Mucosa of gallbladder (tissue), 1 donor: ENCODE data around the gene OTULINL. TPM values are rescaled to one million over a fixed set of nuclear protein-coding genes. Genes with fewer than 3 reads are reported as not detected.

Experiments used
- DNase-seq: peaks from one replicate; pipeline ENCODE4 v3.0.0-alpha.2; 2020; ENCODE audit warnings: low spot score
- total RNA-seq: library from RNA; stranded (reverse); gene quantifications from one replicate; pipeline ENCODE4 v1.2.1, GENCODE V29; 2021
- donor health status: DM: no; HTN: no; CAD: no.

The OTULINL gene
- total RNA-seq, 1 donor from 2014 or later = 9.9 TPM

DNA sequence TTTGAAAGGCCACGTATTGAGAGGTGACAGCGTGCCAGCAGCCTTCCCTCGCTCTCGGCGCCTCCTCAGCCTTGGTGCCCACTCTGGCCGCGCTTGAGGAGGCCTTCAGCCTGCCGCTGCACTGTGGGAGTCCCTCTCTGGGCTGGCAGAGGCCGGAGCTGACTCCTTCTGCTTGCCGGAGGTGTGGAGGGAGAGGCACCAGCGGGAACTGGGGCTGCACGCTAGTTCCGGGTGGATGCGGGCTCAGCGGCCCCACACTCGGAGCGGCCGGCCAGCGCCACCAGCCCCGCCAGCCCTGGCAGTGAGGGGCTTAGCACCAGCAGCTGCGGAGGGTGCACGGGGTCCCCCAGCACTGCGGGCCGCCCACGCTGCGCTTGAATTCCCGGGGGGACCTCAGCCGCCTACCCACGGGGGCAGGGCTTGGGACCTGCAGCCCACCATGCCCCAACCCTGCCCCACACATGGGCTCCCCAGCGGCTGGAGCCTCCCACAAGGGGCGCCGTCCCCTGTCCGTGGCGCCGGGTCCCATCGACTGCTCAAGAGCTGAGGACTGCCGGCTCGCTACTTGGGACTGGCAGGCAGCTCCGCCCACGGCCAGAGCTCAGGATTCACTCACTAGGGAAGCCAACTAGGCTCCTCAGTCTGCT is 4.4 kb upstream of the OTULINL start:
- DNase-seq = no peak

DNA sequence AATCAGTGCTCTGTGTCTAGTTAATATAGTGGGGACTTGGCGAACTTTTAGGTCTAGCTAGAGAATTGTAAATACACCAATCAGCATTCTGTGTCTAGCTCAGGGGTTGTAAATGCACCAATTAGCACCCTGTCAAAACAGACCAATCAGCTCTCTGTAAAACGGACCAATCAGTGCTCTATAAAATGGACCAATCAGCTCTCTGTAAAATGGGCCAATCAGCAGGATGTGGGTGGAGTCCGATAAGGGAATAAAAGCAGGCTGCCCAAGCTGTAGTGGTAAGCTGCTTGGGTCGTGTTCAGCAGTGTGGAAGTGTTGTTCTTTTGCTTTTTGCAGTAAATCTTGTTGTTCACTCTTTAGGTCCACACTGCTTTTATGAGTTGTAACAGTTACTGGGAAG is 3.6 kb upstream of the OTULINL start:
- DNase-seq = no peak

DNA sequence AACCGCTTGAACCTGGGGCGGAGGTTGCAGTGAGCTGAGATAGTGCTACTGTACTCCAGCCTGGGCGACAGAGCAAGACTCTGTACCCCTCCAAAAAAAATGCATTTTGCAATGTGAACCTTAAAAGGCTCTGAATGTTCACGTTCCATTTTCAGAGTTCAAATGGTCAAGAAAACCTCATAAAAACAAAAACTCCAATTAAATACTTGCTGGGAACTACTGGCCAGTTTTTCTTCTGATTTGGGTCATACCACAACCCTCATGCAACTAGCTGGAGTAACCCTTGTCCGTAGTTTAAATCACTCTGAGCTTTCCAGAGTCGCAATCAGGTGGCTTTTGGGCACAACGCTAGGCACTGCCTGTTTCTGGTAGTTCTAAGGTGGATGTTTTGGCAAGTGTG is 2.3 kb upstream of the OTULINL start:
- no peak for DNase-seq

DNA sequence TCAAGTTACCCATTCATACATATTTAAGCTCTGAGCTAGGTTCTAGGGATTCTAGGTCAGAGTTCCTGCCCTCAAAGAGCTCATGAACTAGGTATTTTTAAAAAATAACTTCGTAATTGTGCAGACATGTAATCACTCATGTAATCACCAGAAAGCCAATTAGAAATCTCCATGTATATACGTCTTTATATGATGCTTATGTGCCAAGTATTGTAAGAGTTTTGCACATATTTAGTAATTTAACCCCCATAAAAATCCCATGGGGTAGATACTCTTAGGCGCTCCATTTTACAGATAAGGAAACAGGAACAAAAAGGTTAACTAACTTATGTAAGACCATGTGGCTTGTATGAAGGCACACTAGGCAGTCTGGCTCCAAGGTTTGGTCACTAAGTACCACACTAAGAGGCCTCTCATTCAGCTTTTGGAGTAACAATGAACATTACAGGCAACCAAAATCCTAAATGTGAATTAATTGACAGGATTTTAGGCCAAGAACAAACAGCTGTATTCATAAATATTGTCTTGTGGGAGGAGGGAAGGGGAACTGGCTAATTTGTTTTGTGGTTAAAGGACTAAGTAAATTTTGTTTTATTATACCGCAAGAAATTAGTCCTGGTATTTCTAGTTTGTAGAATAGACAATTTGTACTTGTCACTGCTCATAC is 1.7 kb upstream of the OTULINL start:
- DNase-seq = no peak

DNA sequence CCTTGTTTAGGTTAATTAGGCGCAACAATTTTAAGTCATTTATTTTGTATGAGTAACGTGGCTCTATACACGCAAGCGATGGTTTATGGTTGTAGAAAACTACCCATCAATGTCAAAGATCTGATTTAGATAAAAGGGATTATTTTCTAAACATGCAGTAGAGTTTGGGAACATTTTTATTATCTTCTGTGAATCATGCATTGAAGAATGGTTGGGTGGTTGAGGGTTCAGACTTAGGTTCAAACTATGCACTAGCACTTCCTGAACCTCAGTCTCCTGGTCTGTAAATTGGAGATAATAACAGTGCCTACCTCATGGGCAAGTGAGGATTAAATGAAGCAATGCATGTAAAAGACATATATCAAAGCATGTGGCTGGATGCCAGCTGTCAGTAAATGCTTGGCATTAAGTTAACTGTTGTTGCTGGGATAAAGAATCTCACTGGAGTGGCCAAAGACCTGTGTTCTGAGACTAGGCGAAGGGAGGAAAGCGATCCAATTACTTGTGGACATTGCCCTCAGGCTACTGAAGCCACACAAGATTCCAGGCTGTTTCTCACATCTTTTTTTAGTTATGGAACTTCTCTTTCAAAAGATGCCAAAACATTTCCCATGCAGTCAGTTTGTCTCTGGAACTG is 1.1 kb upstream of the OTULINL start:
- DNase-seq = no peak

DNA sequence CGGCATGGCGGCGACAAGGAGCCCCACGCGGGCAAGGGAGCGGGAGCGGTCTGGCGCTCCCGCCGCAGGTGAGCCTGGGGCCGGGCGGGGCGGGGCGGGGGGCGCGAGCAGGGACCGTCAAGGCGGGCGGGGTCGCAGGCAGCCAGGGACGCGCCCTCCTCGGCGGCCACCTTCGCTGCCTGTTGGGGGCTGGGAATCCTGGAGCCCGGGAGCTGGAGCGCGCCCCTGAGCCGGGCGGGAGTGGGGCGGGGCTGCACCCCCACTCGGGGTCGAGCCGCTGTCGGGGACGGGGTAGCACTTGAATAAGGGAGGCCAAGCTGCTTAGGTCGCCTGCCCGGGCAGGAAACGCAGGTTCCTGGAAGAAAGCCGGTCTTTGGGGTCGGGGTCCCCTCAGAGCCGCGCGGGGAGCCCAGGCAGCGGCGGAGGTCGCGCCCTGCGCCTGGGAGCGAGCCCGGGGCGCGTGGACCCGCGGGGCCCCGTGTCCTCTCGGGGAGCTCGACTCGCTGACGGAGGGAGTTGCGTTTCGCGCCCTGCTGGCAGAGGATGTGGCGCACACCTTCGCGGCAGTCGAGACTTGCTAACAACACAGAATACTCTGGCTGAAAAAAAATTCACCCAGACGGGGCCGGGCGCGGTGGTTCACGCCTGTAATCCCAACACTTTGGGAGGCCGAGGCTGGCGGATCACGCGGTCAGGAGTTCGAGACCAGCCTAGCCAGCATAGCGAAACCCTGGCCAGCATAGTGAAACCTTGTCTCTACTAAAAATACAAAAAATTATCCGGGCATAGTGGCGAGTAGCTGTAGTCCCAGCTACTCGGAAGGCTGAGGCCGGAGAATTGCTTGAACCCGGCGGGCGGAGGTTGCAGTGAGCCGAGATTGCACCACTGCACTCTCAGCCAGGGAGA is 552 bp downstream of the OTULINL start:
- DNase-seq = peak; percentile 54

DNA sequence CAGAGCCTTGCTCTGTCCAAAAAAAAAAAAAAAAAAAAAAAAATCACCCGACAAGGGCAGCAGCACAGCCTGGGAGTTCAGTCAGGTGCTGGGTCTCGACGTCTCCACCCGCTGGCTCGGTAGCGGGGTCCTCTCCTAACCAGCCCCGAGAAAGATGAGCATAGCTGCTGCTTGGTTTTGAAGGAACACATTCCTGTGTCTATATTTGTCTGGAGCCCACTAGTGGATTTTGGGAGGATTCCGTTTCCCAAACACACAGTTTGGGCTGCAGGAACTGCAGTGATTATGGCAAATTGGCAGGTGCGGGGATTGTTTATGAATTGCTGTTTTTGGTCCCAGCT is 1.2 kb downstream of the OTULINL start:
- DNase-seq = no peak

DNA sequence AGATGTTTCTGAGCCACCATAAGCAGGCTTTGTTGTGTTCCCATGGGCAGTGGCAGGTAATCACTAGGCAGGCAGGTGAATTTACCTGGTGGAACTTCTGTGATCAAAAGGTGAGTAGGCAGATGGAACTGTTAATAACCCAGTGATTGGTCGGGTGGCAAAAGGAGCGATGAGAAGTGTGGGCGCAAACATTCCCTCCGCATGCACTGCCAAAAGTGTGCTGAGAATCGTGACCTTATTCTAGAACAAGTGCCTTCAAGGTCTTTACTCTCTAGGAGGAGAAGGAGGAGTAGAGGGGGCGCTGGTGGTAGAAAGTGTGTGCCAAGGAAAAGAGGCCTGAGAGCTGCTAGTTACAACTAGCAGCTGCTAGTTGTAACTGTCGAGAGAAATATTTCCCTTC is 3.3 kb downstream of the OTULINL start:
- no peak for DNase-seq

DNA sequence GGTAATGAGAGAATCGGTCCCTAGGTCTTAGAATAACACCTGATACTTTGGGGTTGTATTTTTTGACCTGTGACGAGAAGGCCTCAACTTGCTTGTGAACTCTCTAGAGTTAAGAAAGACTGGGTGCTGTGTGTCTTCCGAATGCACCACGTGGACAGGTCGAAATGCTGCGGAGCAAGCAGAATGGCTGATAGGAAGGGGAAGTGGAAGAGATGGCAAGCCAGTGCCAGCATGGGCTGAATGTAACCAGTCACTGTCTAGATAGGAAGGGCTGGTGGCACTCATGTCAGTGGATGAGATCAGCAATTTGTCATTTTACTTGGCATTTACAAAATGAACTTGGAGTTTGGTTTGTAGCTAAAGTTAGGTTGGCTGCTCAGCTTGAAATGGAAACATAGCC is 5.6 kb downstream of the OTULINL start:
- peak; percentile 46 for DNase-seq

DNA sequence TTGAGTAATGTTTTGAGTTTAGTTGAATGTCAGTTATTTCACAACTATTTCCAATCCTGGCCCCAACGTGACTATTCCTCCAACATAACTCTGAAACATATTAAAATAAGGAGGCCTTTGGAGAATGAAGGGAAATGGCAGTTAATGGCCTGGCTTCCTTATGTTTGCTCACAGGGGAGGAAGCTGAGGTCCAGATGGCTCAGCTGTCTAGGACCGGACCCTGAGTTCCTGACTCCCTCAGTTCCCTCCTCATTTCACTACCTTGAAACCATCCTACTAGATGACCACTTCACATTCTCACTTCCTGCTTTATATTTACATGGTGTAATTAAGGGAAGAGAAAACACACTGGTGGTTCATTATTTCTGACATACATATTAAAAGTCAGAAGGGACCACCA is 6.6 kb downstream of the OTULINL start:
- DNase-seq = no peak

DNA sequence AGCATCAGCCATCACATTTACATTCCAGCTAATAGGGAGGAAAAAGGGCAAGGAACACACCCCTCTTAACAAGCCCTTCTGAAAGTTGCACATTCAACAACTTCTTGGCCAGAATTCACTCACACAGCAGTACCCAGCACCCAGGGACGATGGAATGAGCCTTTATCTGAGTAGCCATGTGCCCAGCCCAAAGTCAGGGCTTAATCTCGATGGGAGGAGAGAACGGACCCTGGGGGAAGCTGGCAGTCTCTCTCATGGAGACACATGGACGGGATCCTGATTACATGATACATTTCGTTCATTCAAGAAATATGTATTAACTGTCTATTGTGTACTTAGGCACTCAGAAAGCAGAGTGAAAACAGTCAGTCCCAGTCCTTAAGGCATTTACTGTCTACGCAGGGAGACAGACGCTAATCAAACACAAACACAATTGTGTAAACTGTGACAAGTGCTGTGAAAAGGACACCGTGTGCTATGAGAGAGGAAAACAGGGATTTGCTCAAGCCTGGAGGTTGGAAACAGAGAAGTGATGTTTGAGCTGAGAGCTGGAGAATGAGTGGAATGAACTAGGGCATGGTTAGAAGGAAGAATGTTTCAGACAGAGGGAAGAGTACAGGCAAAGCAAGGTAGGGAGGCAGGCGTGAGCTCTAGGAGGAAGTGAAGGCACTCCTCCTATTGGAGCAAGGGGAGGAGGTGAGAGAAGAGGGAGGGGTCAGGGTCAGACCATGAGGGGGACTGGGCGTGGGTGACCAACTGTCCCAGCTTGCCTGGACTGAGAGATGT is 7.4 kb downstream of the OTULINL start:
- no peak for DNase-seq

DNA sequence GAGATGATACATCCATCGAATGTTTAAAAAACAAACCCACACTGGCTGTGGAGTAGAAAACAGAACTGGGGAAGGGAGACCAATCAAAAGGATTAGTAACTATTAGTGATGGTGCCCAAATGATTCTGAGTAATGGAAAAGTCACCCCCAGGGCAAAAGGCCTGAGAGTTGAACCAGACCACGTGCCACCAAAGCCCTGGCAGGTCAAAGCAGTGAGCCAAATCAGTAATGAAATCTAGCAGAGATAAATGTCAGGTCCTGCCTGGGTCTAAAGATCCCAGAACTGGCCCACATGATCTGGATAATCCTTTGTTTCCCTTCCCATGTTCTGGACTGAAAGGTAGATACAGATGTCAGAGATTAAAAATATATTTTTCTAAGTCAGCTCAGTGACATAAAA is 9.4 kb downstream of the OTULINL start:
- DNase-seq = no peak

DNA sequence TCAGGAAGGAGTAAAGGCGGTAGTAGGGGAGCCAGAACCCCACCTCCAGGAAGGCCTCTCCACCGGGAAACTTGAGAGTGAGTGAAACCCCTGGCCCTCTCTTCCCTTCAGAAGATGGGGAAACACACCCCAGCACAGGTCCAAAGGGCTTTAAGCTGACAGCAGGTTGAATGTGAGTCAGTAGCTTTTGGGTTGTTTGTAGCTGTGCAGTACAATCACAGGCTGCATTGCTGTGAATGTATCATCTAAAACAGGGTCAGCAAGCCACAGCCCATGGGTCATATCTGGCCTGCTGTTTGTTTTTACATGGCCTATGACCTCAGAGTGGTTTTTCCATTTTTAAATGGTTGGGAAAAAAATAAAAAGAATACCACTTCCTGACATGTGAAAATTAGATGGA is 10.0 kb downstream of the OTULINL start:
- DNase-seq = no peak

DNA sequence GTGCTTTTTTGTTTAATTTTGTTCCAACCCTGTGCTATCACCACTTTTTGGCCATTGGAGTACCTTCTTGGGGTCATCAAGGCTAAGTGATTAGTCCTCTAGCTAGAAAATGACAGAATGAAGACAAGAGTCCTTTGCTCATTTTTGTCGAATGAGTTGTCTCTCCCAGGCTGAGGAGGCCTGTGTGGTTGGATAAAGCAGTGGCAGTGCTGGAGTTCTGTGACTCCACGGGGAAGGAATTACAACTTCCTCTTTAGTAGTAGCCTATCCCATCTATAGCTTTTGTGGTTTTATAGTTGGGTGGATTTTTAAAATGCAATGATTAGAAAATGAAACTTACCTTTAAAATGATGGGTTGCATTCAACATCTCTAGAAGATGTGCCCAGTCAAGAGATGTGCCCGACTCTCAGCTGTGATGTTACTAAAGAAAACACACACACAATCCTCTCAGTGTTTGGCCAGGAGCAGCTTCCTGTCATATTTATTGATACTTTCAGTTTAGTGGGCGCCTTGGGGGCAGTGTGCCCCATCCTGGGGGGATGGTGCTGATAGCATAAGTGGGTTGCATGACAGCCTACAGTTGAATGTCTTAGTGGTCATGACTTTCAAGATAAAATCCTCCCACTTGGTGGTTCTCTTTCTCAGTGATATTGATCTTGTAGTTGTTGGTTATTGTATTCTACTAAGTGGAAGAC is 11.9 kb downstream of the OTULINL start:
- no peak for DNase-seq

DNA sequence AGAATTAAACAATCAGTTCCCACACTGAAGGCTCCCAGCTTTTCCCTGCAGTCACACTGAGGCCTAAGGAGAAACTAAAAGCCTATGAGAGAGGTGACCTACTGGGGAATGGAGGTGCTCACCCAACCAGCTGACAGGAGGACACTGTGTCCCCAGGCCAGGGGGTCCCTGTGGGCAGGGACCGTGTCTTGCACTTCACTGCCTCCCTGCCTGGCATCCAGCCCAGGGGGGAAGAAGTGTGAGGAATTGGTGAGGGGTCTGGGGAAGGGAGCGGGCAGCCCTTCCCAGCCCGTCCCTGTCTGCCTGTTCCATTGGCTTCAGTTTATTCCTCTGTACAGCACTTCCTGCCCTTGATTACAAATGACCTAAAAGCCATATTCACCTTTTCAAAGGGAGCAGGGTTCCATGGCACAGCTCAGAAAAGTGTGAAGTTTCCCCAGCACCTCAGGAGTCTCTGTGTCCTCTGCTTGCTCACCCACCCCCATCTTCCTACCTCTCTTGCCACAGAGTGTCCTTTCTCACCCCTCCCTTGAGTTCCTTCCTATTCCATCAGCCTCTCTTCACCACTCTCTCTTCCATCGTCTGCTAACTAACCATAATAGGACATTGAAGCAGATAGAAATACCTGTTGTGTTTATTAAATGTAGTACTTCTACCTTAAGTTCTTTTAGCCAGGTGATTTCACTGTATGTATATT is 12.9 kb downstream of the OTULINL start:
- DNase-seq = no peak

DNA sequence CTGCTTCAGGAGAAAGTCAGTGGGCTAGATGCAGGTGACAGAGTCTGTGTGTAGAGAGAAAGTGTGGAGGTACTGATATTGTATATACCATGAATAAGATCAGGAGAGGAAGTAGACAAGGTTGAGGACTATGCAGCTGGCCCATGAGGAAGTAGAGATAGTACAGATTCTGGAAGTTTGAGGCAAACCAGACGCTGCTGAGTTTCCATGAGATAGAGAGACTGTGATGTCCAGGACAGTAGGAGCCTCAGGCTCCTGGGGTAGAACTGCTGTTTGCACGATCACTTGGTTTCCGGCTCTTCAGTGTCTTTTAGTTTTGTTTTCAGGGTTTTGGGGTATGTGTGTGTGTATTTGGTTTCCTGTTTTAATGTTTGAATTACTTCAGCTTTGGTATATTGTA is 13.6 kb downstream of the OTULINL start:
- peak; percentile 23 for DNase-seq

DNA sequence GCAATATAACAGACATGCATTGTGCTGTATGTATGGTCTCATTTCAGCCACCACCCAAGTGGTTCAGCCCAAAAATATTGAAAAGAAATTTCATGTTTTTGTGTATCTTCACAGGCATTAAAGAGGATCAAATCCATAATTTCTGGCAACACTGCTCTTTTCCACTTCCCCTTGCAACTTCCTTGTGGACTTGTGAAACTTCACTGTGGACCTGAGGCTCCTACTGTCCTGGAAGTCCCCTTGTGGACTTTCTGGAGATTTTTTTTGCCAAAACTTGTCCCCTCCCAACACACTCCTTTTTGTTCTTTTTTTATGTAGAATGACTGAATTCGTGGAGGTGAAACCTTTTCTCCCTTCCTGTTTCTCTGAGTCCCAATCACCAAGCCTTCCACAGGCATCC is 14.3 kb downstream of the OTULINL start:
- DNase-seq = no peak

DNA sequence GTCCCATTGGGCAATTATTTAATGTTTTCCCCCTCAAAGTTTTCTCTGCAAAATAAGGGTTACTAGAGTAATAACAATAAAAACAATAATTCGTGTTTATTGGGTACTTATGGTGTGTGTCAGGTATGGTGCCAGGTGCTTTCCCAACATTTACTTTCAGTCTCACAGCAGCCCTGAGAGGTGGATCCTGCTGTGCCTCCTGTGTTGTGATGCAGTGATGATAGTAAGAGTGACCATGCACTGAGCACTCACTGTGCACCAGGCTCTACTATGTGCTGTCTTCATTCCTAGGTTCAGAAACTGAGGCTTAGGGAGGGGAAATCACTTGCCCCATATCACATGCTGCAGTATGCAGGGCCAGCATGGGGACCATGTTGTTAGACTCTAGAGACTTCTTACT is 15.5 kb downstream of the OTULINL start:
- no peak for DNase-seq

DNA sequence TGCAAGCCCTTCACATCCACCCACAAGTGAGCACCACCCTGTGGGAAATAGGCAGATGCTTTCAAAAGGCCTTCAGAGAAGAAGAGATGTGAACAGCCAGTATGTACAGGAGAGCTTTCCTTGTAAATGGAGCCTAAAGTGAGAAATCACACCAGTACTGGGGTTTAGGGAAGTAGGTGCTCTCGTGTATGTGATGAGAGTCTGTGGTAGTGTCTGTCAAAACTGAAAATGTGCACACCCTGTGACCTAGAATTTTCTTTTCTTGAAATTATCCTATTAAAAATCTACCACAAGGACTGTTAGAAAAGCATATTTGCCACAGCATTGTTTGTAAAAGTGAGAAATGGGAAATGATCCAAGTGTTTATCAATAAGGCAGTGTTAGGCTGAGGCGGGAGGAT is 16.6 kb downstream of the OTULINL start:
- no peak for DNase-seq

DNA sequence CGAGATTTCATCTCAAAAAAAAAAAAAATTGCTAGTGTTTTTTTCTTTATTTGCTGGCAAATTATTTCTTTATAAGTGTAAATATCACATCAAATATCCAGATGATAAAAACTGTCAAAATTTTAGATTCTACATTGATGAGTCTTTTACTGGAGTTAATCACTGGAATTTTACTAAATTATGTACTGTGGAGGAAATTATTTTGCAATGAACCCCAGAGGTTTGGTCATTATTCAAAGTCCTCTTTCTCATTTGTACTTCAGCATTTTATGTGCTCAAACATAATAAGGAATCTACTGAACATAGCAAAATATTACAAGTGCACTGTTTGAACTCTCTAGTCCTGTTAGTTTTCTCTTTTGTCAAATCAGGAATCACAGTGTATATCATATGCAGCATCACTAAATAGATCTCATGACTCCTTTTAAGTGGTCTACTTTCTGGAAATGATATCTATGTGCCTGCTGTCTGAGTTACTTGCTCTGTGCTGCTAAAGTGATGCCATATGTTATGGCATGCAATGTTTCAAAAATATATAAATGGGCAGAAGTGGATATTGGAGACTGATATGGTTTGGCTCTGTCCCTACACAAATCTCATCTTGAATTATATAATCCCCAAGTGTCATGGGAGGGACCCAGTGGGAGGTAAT is 18.0 kb downstream of the OTULINL start:
- DNase-seq = no peak
